Measurements from ENCODE around the gene CIC. TPM values are rescaled to one million over a fixed set of nuclear protein-coding genes. Genes with fewer than 3 reads are reported as not detected.

CIC gene
- 10 to 100 TPM; 90.1 to 95.0 TPM for total RNA-seq

DNA sequence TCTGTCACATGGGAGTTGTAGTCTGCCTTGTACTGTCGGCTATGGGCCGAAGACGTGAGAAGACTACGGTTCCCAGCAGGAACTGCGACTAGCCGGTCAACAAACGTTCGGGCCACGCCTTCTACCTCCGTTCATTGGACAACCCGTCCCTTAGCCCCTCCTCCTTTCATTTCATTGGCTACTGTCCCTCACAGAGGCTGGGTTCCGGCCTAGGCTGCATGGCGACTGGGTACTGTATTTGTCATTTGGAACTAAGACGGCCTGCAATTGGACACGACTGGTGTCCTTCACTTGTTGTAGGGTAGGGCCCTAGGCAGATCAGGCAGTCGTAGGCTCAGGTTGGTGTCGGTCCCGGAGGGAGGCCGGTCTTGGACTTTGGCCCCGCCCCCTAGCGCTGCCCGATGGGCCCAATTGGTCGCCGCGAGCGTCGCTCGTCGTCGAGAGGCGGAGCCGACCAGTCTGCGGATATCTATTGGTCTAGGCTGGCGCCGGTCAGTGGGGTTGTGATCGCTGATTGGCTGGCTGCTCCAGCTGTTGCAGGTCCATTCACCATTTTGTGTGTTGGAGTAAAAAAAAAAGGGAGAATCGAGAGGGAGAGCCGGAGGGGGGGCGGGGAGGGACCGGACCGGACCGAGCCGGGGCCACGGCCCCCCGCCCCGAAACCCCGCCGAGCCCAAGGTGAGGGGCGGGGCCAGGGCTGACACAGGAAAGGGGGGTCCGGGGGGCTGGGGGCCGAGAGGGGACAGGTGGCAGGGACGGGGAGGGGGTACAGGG is at the start of gene CIC:
Gene CIC, plus strand, starts transcription at position 549 of the 774 bp plus-strand sequence. CDS start 2,532 bp downstream, outside the sequence.
- DNase-seq = peak; percentile 99
- H3K4me1 Mint-ChIP-seq (ENCODE audit: low read depth) = peaks cover 31% of the 10 kb centered on the region
- H3K4me3 Mint-ChIP-seq = no peak within 1 kb of the TSS
- H3K27me3 Mint-ChIP-seq (ENCODE audit: low read depth) = no peaks in the 10 kb centered on the region
- H3K9me3 Mint-ChIP-seq = no peaks in the 10 kb centered on the region
- peak within 1 kb of the TSS; percentile 92 for H3K27ac Mint-ChIP-seq
- peak; percentile 86 for ATAC-seq (replicated peaks in 1 of 2)
- peaks cover 4 to 9% of the 10 kb centered on the region in 2 donors for H3K36me3 Mint-ChIP-seq (ENCODE audit: insufficient read depth in 2 of 2)

DNA sequence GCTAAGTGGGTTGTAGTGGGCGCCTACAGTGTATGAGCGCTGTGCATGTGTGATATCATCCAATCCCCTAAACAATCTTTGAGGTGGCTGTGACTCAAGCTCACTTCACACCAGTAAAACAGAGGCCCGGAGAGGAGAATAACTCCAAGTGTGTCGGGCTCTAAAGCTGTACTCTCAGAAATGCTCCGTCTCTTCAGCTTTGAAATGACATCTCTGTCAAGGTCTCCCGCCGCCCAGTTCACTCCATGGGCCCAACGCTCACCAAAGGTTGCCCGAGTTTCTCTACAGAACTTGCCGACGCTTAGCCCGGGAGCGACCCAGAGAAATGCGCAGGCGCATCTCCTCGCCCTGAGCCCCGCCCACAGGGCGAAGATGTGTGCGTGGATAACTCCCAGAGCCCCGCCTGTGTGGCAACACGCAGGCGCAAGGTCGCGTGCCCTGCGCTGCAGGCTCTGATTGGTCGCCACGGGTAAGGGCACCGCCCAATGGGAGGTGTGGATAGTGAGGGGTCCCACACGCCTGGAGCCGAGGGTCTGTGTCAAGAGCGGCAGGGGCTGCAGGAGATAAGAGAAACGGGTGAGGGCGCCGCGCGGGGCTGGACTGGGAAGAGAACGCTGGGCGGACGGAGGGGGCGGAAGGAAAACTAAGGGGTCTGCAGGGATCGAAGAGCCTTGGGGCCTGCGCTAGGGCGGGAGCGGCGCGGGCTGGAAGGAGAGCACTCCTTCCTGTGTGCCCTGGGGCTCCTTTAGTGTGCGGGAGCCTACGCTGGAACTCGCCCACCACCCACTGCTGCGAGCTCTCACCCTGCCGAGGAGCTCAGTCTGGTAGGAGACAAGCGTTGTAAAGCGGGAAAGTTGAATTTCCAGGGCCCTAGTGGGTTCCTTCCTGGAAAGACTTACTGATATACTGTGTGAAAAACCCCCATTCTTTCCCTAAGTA is 49.0 kb upstream of the CIC start, which contains the start of gene ZNF526:
Gene ZNF526, plus strand, starts transcription at position 501 of the 939 bp plus-strand sequence. CDS start 4,092 bp downstream, outside the sequence.
- no peaks in the 10 kb centered on the region for H3K27me3 Mint-ChIP-seq (ENCODE audit: low read depth)
- DNase-seq = peak; percentile 98
- peak within 1 kb of the TSS; percentile 82 to 94 for H3K4me3 Mint-ChIP-seq
- peaks cover 11 to 12% of the 10 kb centered on the region in 2 donors for H3K36me3 Mint-ChIP-seq (ENCODE audit: insufficient read depth in 2 of 2)
- H3K27ac Mint-ChIP-seq = peak within 1 kb of the TSS; percentile 50
- H3K9me3 Mint-ChIP-seq = no peaks in the 10 kb centered on the region
- peaks cover 60% of the 10 kb centered on the region for H3K4me1 Mint-ChIP-seq (ENCODE audit: low read depth)
- ATAC-seq (replicated peaks in 1 of 2) = peak; percentile 86

DNA sequence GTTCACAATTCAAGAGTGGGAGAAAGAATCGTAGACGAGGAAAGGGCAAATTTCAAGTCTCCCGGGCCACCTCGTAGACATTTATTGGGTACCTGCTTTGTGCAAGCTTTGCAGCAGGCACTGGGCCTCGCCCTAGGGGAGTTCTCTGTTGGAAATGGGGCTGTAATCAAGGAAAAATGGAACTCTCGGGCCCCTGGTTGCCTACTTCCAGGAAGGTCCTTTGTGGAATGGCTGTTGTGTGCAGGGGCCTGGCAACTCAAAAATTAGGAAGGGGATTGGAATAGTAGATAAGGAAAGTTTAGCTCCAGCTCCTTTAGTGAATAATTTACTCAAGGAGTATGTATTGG is 48.3 kb upstream of the CIC start:
- Mint-ChIP-seq H3K4me1 (ENCODE audit: low read depth) (peaks cover 54% of the 10 kb centered on the region), H3K9me3 (no peaks in the 10 kb centered on the region), H3K4me3 (peak overlapping the region; percentile 82 to 94), H3K27me3 (ENCODE audit: low read depth) (no peaks in the 10 kb centered on the region), H3K36me3 (ENCODE audit: insufficient read depth in 2 of 2) (peaks cover 8 to 11% of the 10 kb centered on the region in 2 donors), H3K27ac (peak overlapping the region; percentile 50)
- ATAC-seq (replicated peaks in 1 of 2) (no peak), DNase-seq (no peak)

DNA sequence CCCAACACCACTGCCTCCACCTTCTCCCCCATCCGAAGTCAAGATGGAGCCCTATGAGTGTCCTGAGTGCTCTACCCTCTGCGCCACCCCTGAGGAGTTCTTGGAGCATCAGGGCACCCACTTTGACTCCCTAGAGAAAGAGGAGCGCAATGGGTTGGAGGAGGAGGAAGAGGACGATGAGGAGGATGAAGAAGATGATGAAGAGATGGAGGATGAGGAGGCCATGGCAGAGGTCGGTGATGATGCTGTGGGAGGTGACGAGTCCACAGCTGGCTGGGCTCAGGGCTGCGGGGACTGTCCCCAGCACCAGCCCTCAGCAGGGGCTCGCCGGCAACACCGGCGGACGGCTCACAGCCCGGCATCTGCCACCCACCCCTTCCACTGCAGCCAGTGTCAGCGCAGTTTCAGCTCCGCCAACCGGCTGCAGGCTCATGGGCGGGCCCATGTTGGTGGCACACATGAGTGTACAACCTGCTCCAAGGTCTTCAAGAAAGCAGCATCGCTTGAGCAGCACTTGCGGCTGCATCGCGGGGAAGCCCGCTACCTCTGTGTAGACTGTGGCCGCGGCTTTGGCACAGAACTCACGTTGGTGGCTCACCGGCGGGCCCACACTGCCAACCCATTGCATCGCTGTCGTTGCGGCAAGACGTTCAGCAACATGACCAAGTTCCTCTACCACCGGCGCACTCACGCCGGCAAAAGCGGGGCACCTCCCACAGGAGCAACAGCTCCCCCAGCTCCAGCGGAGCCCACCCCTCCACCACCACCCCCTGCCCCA is 43.9 kb upstream of the CIC start:
- no peaks in the 10 kb centered on the region for H3K27me3 Mint-ChIP-seq (ENCODE audit: low read depth)
- DNase-seq (no peak), ATAC-seq (replicated peaks in 1 of 2) (no peak)
- no peaks in the 10 kb centered on the region for H3K9me3 Mint-ChIP-seq
- no peak overlapping the region for H3K27ac Mint-ChIP-seq
- no peak overlapping the region for H3K4me3 Mint-ChIP-seq
- peaks cover 58% of the 10 kb centered on the region for H3K4me1 Mint-ChIP-seq (ENCODE audit: low read depth)
- H3K36me3 Mint-ChIP-seq (ENCODE audit: insufficient read depth in 2 of 2) = peaks cover 16 to 21% of the 10 kb centered on the region in 2 donors

DNA sequence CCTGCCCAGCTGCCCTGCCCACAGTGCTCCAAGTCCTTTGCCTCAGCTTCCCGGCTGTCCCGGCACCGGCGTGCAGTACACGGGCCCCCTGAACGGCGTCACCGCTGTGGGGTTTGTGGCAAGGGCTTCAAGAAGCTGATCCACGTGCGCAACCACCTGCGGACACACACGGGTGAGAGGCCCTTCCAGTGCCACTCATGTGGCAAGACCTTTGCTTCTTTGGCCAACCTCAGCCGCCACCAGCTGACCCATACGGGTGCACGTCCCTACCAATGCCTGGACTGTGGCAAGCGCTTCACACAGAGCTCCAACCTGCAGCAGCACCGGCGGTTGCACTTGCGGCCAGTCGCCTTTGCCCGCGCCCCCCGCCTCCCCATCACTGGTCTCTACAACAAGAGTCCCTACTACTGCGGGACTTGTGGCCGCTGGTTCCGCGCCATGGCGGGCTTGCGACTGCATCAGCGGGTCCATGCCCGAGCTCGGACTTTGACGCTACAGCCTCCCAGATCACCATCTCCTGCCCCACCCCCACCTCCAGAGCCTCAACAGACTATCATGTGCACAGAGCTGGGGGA is 43.2 kb upstream of the CIC start:
- Mint-ChIP-seq H3K4me1 (ENCODE audit: low read depth) (peaks cover 54% of the 10 kb centered on the region), H3K36me3 (ENCODE audit: insufficient read depth in 2 of 2) (peaks cover 15 to 21% of the 10 kb centered on the region in 2 donors), H3K27ac (no peak overlapping the region), H3K9me3 (no peaks in the 10 kb centered on the region), H3K4me3 (no peak overlapping the region), H3K27me3 (ENCODE audit: low read depth) (no peaks in the 10 kb centered on the region)
- DNase-seq = no peak
- no peak for ATAC-seq (replicated peaks in 1 of 2)

DNA sequence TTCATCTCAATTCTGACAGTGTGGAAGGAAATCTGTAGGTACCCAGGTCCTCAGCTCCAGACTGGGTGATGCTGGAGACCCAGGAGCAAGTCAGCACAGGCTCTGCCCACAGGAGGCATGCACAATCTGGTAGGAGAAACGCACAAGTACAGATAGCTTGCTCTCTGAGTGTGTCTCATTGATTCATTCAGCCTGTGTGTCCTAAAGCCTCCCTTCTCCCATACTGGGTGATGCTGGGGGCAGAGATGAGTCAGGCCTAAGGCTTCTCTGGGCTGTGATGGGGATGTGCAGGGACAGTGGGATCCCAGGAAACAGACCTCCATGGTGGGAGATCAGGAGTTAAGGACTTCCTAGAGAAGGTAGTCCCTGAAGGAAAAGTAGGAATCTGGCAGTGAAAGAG is 42.2 kb upstream of the CIC start:
- Mint-ChIP-seq H3K36me3 (ENCODE audit: insufficient read depth in 2 of 2) (peaks cover 15 to 27% of the 10 kb centered on the region in 2 donors), H3K9me3 (no peaks in the 10 kb centered on the region), H3K27me3 (ENCODE audit: low read depth) (no peaks in the 10 kb centered on the region), H3K27ac (no peak overlapping the region), H3K4me1 (ENCODE audit: low read depth) (peaks cover 48% of the 10 kb centered on the region), H3K4me3 (no peak overlapping the region)
- ATAC-seq (replicated peaks in 1 of 2) (no peak), DNase-seq (no peak)

DNA sequence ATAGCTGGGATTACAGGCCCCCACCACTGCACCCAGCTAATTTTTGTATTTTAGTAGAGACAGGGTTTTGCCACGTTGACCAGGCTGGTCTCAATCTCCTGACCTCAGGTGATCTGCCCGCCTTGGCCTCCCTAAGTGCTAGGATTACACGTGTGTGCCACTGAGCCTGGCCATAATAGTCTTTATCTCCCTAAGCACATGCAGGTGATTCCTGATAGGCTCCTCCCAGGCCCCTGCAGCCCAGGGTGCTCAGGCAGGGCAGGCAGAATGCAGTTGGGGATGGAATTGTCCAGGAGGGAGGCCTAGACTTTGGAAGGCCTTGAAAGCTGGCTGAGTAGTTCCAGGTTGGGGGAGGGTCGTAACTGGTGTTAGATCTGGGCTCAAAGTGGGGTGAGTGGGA is 40.4 kb upstream of the CIC start:
- Mint-ChIP-seq H3K9me3 (no peaks in the 10 kb centered on the region), H3K4me3 (no peak overlapping the region), H3K36me3 (ENCODE audit: insufficient read depth in 2 of 2) (peaks cover 14 to 23% of the 10 kb centered on the region in 2 donors), H3K27ac (no peak overlapping the region), H3K27me3 (ENCODE audit: low read depth) (no peaks in the 10 kb centered on the region), H3K4me1 (ENCODE audit: low read depth) (peaks cover 35% of the 10 kb centered on the region)
- DNase-seq (no peak), ATAC-seq (replicated peaks in 1 of 2) (no peak)

DNA sequence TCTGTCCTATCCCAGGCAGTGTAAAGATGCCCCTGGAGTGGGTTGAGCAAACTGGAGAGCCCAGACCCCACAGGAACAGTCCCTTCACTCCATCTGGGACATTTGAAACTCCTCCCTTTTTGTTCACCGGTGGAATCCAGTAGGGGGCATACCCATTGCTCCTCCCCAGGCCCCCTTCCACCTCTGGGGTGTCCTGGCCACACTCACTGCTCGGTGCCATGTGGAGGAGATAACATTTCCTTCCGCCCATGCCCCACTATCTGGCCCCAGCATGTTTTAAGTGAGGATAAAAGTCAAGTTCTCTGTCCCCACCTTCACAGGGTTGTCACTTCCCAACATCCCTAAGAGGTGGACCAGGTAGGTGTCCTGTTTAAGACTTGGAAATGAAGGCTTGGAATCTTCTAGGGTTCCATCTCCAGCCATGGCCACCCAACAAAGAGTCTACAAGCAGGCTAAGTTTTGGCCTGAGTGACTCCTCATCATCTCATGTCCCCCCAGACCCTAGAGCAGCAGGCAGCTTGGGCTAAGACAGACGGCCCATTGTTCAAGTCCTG is 39.7 kb upstream of the CIC start:
- no peak overlapping the region for H3K27ac Mint-ChIP-seq
- H3K36me3 Mint-ChIP-seq (ENCODE audit: insufficient read depth in 2 of 2) = peaks cover 14 to 23% of the 10 kb centered on the region in 2 donors

DNA sequence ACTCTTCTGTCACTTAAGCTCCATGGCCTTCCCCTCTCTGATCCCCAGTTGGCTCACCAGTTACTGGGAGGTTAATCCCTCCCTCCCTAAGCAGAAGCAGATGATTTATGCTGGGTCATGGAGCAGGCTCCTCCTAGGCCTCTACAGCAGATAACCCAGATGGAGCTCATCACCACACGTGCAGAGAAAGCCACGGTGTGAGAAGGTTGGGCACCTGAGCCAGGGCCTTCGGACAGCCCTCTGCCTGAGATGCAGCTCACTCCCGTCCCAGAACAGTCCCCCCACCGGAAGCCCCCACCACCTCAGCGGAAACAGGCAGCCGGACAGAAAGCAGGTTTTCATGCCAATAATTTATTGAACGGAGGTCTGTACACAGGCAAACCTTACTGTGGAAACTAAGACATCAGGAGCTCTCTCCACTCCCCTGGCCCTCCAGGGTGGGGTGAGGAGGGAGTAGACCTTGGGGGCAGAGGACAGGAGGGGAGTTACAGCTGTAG is 39.1 kb upstream of the CIC start:
- DNase-seq (no peak), ATAC-seq (replicated peaks in 1 of 2) (no peak)
- Mint-ChIP-seq H3K9me3 (no peaks in the 10 kb centered on the region), H3K27me3 (ENCODE audit: low read depth) (no peaks in the 10 kb centered on the region), H3K4me1 (ENCODE audit: low read depth) (peaks cover 35% of the 10 kb centered on the region), H3K36me3 (ENCODE audit: insufficient read depth in 2 of 2) (peaks cover 13 to 22% of the 10 kb centered on the region in 2 donors), H3K4me3 (no peak overlapping the region), H3K27ac (no peak overlapping the region)

More for the DNA sequence above, 39.7 kb upstream of the CIC start:
- no peak overlapping the region for H3K4me3 Mint-ChIP-seq
- H3K4me1 Mint-ChIP-seq (ENCODE audit: low read depth) = peaks cover 35% of the 10 kb centered on the region
- no peak for ATAC-seq (replicated peaks in 1 of 2)
- no peak for DNase-seq
- no peaks in the 10 kb centered on the region for H3K9me3 Mint-ChIP-seq
- no peaks in the 10 kb centered on the region for H3K27me3 Mint-ChIP-seq (ENCODE audit: low read depth)

DNA sequence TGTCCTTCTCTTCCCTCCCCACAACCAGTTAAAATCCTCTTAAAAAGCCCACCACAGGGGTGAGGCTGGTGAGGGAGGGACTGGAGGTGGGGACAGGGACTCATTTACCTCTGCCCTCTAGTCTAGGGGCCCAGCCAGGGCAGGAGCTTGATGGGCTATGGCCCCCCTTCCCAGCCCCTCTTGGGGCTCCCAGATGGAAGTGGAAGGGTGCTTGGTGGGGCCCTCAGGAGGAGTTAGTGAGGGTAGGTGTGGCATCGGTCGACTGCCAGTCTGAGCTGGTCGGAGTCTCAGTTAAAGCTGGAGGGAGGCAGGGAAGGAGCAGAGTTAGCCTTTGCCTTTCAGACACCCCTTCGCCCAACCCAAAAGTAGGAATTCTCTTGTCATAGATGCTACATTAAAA is 38.5 kb upstream of the CIC start:
- peaks cover 12 to 26% of the 10 kb centered on the region in 2 donors for H3K36me3 Mint-ChIP-seq (ENCODE audit: insufficient read depth in 2 of 2)
- H3K9me3 Mint-ChIP-seq = no peaks in the 10 kb centered on the region
- peaks cover 35% of the 10 kb centered on the region for H3K4me1 Mint-ChIP-seq (ENCODE audit: low read depth)
- DNase-seq (no peak), ATAC-seq (replicated peaks in 1 of 2) (no peak)
- no peaks in the 10 kb centered on the region for H3K27me3 Mint-ChIP-seq (ENCODE audit: low read depth)
- H3K4me3 Mint-ChIP-seq = no peak overlapping the region
- peak overlapping the region; percentile 50 for H3K27ac Mint-ChIP-seq

DNA sequence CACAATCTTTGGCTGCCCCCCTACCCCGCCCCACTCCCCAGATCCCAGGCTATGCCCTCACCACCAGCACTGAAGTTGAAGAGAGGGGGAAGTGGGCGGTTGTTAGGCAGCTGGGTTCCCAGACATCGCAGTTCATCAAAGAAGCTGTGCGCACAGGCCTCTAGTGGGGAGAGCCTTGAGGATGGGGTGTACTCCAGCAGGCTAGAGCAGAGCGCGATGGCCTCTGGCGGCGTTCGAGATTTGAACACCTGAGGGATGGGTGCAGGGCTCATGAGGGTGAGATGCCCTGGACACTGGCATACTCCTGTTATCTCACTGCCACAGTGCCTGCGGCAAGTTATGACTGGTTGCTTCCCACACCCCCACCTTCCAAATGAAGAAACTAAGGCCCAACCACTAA is 36.6 kb upstream of the CIC start:
- H3K4me1 Mint-ChIP-seq (ENCODE audit: low read depth) = peaks cover 22% of the 10 kb centered on the region
- ATAC-seq (replicated peaks in 1 of 2) (peak in 1 of 2 donors; percentile 9), DNase-seq (no peak)
- peak overlapping the region; percentile 20 for H3K27ac Mint-ChIP-seq
- no peaks in the 10 kb centered on the region for H3K9me3 Mint-ChIP-seq
- H3K36me3 Mint-ChIP-seq (ENCODE audit: insufficient read depth in 2 of 2) = peaks cover 6 to 19% of the 10 kb centered on the region in 2 donors
- H3K4me3 Mint-ChIP-seq = no peak overlapping the region
- H3K27me3 Mint-ChIP-seq (ENCODE audit: low read depth) = no peaks in the 10 kb centered on the region

DNA sequence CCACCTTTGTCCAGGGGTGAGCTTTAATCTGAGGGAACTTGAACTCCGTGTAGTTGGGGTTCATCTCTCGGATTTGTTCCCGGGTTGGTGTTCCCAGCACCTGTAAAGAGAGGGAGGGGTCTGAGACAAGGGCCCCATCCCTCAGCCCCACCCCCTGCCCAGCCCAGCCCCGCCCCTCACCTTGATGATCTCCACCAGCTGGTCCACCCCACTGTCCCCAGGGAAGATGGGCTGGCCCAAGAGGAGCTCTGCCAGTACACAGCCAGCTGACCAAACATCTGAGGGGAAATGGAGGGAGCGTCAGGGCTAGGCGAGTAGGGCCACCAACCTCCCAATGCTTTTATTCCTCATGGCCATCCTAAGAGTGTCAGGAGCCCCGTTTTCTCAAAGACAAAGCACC is 35.9 kb upstream of the CIC start:
- Mint-ChIP-seq H3K4me1 (ENCODE audit: low read depth) (peaks cover 17% of the 10 kb centered on the region), H3K4me3 (no peak overlapping the region), H3K9me3 (no peaks in the 10 kb centered on the region), H3K36me3 (ENCODE audit: insufficient read depth in 2 of 2) (peaks cover 6 to 18% of the 10 kb centered on the region in 2 donors), H3K27me3 (ENCODE audit: low read depth) (no peaks in the 10 kb centered on the region), H3K27ac (no peak overlapping the region)
- DNase-seq (no peak), ATAC-seq (replicated peaks in 1 of 2) (no peak)

All from activated T-cell treated with anti-CD3 and anti-CD28 coated beads, Interleukin-2, amount 50 U/mL, for 72 hours (primary cell).